ENCODE results near the gene RASL11A. TPM values are rescaled to one million over a fixed set of nuclear protein-coding genes. Genes with fewer than 3 reads are reported as not detected.

RASL11A gene
- total RNA-seq, 1 donor from 2014 or later = 2.1 TPM

GRCh38 chr13:27258637-27259386 is 11.8 kb upstream of the RASL11A start:
- DNase-seq (ENCODE audit: low spot score) = no peak
- Mint-ChIP-seq H3K36me3 (ENCODE audit: low read depth, unreplicated experiment) (peaks cover 20% of the 10 kb centered on the region), H3K27ac (ENCODE audit: unreplicated experiment) (peak overlapping the region; percentile 1), H3K9me3 (ENCODE audit: unreplicated experiment) (no peaks in the 10 kb centered on the region), H3K4me1 (ENCODE audit: unreplicated experiment) (peaks cover 16% of the 10 kb centered on the region), H3K4me3 (ENCODE audit: unreplicated experiment) (no peak overlapping the region), H3K27me3 (ENCODE audit: unreplicated experiment) (no peaks in the 10 kb centered on the region)
- TF ChIP-seq, protein P1, sequence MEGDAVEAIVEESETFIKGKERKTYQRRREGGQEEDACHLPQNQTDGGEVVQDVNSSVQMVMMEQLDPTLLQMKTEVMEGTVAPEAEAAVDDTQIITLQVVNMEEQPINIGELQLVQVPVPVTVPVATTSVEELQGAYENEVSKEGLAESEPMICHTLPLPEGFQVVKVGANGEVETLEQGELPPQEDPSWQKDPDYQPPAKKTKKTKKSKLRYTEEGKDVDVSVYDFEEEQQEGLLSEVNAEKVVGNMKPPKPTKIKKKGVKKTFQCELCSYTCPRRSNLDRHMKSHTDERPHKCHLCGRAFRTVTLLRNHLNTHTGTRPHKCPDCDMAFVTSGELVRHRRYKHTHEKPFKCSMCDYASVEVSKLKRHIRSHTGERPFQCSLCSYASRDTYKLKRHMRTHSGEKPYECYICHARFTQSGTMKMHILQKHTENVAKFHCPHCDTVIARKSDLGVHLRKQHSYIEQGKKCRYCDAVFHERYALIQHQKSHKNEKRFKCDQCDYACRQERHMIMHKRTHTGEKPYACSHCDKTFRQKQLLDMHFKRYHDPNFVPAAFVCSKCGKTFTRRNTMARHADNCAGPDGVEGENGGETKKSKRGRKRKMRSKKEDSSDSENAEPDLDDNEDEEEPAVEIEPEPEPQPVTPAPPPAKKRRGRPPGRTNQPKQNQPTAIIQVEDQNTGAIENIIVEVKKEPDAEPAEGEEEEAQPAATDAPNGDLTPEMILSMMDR (IDR thresholded peaks at IDR 0.05; ENCODE audit: unreplicated experiment) = no peak

DNA sequence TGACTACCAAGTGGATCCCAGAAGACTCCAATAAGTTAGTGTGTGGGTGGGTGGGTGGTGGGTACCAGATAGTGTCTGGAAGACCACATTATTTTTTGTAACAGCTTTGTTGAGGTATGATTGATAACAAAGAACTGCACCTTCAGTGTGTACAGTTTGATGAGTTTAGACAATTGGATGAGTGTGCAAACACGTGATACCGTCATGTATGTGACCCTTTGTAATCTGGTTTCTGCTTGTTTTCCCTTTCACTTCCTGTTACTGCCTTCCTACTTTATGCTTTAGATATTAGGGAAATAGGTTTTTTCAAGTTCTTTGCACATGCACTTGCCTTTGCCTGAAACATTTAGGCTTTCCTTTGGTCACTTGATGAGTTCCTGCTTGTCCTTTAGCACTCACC is 10.8 kb upstream of the RASL11A start:
- peaks cover 16% of the 10 kb centered on the region for H3K36me3 Mint-ChIP-seq (ENCODE audit: low read depth, unreplicated experiment)
- H3K4me3 Mint-ChIP-seq (ENCODE audit: unreplicated experiment) = no peak overlapping the region
- no peak for DNase-seq (ENCODE audit: low spot score)
- H3K27ac Mint-ChIP-seq (ENCODE audit: unreplicated experiment) = no peak overlapping the region
- H3K9me3 Mint-ChIP-seq (ENCODE audit: unreplicated experiment) = no peaks in the 10 kb centered on the region
- peaks cover 12% of the 10 kb centered on the region for H3K4me1 Mint-ChIP-seq (ENCODE audit: unreplicated experiment)
- H3K27me3 Mint-ChIP-seq (ENCODE audit: unreplicated experiment) = no peaks in the 10 kb centered on the region
- TF ChIP-seq, protein P1 (IDR thresholded peaks at IDR 0.05; ENCODE audit: unreplicated experiment) = no peak

DNA sequence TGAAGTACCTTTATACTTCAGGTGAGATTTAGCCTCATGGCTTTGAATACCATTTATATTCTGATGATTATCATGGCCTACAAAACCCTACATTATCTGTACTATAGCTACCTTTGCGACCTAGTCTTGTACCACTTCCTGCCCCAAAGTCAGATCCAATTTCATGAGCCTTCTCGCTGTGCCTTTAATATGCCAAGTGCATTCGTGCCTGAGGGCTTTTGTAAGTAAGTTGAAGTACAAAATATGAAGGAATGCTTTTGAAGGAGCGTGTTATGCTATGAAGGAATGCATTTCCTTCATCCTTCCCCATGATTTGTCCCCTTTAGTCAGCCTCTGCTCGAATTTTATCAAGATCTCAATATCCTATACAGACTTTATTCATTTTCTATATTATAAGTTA is 9.2 kb upstream of the RASL11A start:
- peaks cover 11% of the 10 kb centered on the region for H3K4me1 Mint-ChIP-seq (ENCODE audit: unreplicated experiment)
- H3K4me3 Mint-ChIP-seq (ENCODE audit: unreplicated experiment) = no peak overlapping the region
- no peaks in the 10 kb centered on the region for H3K9me3 Mint-ChIP-seq (ENCODE audit: unreplicated experiment)
- no peak for DNase-seq (ENCODE audit: low spot score)
- H3K27me3 Mint-ChIP-seq (ENCODE audit: unreplicated experiment) = no peaks in the 10 kb centered on the region
- peak overlapping the region; percentile 54 for H3K27ac Mint-ChIP-seq (ENCODE audit: unreplicated experiment)
- TF ChIP-seq, protein P1 (IDR thresholded peaks at IDR 0.05; ENCODE audit: unreplicated experiment) = no peak
- H3K36me3 Mint-ChIP-seq (ENCODE audit: low read depth, unreplicated experiment) = peaks cover 11% of the 10 kb centered on the region

- peaks cover 11% of the 10 kb centered on the region for H3K4me1 Mint-ChIP-seq (ENCODE audit: unreplicated experiment)
- H3K4me3 Mint-ChIP-seq (ENCODE audit: unreplicated experiment) = no peak overlapping the region
- no peaks in the 10 kb centered on the region for H3K9me3 Mint-ChIP-seq (ENCODE audit: unreplicated experiment)
- H3K27ac Mint-ChIP-seq (ENCODE audit: unreplicated experiment) = no peak overlapping the region
- H3K27me3 Mint-ChIP-seq (ENCODE audit: unreplicated experiment) = no peaks in the 10 kb centered on the region
- DNase-seq (ENCODE audit: low spot score) = no peak
- TF ChIP-seq, protein P1 (IDR thresholded peaks at IDR 0.05; ENCODE audit: unreplicated experiment) = no peak
- H3K36me3 Mint-ChIP-seq (ENCODE audit: low read depth, unreplicated experiment) = peaks cover 11% of the 10 kb centered on the region
These were observed 7.2 kb upstream of the RASL11A start for GRCh38 chr13:27263438-27263837.

DNA sequence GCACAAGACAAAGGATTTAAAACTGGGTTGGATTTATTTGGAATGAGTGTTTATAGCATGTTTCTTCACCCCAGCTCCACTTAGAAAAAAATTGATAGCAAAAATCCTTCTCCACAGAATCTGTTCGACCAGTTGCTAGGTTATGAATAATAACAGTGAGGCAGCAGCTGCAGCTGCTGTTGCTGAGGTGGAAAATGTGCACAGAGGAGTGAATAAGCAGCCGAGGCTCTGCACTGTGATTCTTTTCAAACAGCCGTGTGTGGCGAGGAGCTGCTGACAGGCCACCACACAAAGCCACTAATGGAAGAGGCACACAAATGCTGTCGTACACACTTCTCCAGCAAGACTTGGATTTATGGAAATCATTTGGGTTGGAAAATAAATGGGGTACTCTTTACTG is 6.4 kb upstream of the RASL11A start:
- H3K4me3 Mint-ChIP-seq (ENCODE audit: unreplicated experiment) = peak overlapping the region; percentile 10
- TF ChIP-seq, protein P1 (IDR thresholded peaks at IDR 0.05; ENCODE audit: unreplicated experiment) = no peak
- peaks cover 4% of the 10 kb centered on the region for H3K36me3 Mint-ChIP-seq (ENCODE audit: low read depth, unreplicated experiment)
- no peaks in the 10 kb centered on the region for H3K27me3 Mint-ChIP-seq (ENCODE audit: unreplicated experiment)
- DNase-seq (ENCODE audit: low spot score) = no peak
- peaks cover 11% of the 10 kb centered on the region for H3K4me1 Mint-ChIP-seq (ENCODE audit: unreplicated experiment)
- H3K27ac Mint-ChIP-seq (ENCODE audit: unreplicated experiment) = no peak overlapping the region
- H3K9me3 Mint-ChIP-seq (ENCODE audit: unreplicated experiment) = no peaks in the 10 kb centered on the region
